Prostate gland (tissue), 2 donors: Measurements from ENCODE around the gene KLF16.

ENCODE experiments used
- POLR2A ChIP-seq: fragments of 450-650 bp; IDR thresholded peaks from one replicate; pipeline ENCODE4 v1.6.1; 2016; ENCODE audit warnings: antibody characterized with exemption, mild to moderate bottlenecking
- POLR2AphosphoS5 ChIP-seq: sonication (generic); formaldehyde crosslinking; IDR thresholded peaks from one replicate; pipeline ENCODE4 v1.6.1; 2017; ENCODE audit warnings: antibody characterized with exemption
- TF ChIP-seq, protein P1 (sequence below), 4 experiments: fragments of 200-600 bp in 2 of 4; fragments of 450-650 bp in 2 of 4; sonication (generic) in 2 of 4; IDR thresholded peaks; 1 replicate in 3 of 4; 2 replicates in 1 of 4; pipeline ENCODE4 v1.5.1; 2016 to 2019; ENCODE audit warnings: antibody characterized with exemption in 4 of 4, mild to moderate bottlenecking in 2 of 4, moderate library complexity in 2 of 4

GRCh38 chr19:1814391-1814790, 49.0 kb downstream of the KLF16 start:
- TF ChIP-seq, protein P1, sequence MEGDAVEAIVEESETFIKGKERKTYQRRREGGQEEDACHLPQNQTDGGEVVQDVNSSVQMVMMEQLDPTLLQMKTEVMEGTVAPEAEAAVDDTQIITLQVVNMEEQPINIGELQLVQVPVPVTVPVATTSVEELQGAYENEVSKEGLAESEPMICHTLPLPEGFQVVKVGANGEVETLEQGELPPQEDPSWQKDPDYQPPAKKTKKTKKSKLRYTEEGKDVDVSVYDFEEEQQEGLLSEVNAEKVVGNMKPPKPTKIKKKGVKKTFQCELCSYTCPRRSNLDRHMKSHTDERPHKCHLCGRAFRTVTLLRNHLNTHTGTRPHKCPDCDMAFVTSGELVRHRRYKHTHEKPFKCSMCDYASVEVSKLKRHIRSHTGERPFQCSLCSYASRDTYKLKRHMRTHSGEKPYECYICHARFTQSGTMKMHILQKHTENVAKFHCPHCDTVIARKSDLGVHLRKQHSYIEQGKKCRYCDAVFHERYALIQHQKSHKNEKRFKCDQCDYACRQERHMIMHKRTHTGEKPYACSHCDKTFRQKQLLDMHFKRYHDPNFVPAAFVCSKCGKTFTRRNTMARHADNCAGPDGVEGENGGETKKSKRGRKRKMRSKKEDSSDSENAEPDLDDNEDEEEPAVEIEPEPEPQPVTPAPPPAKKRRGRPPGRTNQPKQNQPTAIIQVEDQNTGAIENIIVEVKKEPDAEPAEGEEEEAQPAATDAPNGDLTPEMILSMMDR (IDR thresholded peaks at IDR 0.05): no peak
- TF ChIP-seq POLR2A: no peak
- TF ChIP-seq POLR2AphosphoS5: no peak
